ENCODE data around the gene DNLZ.

The DNLZ gene

DNA sequence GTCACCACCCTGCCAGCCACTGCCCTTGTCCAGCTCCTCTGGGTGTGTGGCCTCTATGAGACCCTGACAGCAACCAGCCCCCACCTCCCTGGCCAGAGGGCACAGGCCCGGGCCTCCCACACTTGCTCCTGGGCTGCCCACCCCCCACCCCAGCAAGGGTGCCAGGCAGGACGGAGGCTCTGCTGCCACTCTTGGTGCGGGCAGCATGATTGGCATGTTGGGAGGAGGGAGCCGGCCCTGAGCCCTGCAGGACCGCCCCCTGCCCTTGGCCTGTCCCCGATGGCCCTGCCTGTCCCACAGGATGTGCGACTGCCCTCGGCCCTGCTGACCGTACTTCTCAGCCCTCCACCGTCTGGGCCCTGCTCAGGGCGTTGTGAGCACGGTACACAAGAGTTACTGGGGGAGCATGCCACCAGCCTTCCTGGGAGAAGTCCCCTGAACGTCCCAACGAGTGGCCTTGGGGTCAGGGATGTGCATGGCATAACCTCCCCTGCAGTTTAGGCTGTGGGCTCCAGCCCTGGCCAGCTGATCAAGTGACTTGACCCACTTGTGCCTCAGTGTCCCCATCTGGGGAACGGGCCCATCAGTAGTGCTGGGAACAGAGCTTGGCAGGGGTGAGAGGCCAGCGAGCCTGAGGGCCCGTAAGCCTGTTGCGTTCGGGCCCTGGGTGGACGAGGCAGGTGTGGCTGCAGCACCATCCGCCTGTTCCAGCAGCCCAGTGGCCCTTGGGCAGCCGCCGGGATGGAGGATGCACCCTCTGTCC is 20.2 kb downstream of the DNLZ start:
- DNase-seq (ENCODE audit: low spot score) = no peak

DNA sequence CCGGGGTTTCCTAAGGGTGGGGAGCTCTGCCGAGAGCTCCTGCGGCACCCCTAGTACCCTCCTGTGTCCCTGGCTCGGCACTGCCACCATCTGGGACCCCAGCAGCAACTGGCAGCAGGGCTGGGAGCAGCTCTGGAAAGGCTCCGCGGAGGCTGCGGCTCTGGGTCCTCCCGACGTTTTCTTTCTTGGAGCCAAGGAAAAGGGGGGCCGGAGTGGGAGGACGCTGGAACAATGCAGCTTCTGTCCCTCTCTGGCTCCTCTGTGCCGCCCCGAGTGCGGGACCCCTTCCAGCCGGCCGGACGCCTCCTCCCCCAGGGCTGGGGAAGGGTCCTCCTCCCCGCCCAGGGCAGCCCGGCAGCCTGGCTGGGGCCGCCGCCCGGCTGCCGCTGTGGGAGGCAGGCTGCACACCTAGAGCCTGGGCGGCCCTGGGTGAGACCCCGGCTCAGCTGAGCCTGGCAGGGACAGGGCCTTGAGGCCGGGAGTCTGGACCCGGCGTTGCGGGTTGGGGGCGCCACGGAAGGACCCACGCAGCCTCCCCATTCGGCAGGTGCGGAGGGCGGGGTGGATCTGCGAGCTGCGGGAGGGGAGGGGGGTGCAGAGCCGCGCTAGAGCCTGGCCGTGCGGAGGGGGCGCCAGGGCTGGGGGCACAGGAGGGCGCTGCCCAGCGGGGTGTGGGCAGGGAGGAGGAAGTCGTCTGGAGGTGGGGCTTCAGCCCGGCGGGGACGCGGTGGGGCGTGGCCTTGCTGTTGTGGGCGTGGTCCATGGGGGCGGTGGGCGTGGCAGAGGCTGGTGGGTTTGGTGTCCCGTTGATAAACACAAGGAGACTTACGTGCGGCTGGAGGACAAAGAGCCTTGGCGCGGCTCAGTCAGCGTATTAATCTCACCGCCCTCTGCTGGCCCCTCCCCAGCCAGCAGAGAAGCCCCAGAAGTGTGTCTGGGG is 21.1 kb downstream of the DNLZ start:
- peak; percentile 81 for DNase-seq (ENCODE audit: low spot score)

DNA sequence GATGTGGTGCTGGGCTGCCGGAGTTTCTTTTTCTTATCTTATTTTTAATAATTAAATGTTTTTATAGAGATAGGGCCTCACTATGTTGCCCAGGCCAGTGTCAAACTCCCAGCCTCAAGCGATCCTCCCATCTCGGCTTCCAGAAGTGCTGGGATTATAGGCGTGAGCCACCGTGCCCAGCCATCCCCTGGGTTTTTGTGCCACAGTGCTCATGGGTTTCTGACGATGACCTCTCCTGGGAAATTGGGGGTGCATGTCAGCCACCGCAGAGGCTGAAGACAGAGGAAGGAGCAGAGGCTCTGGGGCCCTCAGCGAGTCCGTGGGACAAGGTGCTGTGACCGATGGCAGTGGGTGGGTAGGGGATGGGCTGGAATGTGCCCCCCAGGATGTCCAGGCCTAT is 21.8 kb downstream of the DNLZ start:
- DNase-seq (ENCODE audit: low spot score) = no peak

DNA sequence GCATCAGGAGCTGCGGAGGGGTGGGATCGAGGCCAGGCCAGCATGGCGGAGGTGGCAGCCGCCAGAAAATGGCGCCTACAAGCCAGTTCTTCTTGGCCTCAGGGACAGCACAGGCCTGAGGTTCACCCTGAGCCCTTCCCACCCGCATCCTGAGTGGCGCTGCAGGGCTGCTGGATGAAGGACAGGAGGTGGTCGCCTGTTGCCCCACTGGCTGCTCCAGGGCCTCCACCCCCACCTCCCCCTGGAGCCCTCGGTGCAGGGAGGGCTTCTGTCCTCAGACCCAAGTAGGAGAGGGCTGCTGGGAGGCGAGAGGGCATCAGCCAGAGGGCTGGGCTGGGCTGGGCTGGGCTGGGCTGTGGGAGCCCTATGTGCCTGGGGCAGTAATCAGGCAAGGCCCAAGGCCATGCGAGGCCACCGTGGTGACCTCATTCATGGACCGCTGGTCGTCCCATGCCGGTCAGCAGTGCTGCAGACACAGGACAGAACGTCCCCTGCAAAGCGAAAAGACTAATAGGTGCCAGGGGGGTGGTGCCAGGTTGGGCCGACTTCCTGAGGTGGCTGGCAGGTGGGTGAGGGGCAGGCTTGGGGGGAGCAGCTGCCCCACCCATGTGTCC is 22.4 kb downstream of the DNLZ start:
- DNase-seq (ENCODE audit: low spot score) = no peak

DNA sequence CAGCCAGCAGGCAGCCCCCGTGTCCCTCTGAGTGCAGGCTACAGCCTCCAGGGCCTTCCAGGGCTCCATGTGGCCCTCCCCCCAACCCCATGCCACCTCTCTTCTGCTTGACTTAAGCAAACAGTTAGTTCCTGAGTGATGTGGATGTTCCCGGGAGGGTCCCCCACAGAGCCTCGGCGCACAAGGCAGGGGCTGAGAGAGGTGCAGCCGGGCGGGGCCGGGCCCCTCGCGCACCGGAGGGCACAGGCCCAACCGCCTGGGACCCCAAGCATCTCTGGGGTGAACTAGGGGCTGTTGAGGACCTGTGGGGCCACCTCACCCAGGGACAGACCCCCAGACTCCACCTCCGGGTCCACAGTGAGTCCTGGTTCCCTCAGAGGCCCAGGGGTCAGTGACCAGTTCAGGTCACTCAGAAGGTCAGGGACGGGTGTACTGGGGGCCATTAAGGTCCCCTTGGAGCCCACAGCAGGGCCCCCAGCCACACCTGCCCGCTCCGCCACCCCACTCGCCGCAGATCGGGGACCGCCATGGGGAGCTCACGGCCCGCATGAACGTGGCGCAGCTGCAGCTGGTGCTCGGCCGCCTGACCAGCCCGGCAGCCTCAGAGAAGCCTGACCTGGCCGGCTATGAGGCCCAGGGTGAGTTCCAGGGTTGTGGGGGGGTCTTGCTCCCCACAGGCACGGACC is 23.0 kb downstream of the DNLZ start:
- no peak for DNase-seq (ENCODE audit: low spot score)

DNA sequence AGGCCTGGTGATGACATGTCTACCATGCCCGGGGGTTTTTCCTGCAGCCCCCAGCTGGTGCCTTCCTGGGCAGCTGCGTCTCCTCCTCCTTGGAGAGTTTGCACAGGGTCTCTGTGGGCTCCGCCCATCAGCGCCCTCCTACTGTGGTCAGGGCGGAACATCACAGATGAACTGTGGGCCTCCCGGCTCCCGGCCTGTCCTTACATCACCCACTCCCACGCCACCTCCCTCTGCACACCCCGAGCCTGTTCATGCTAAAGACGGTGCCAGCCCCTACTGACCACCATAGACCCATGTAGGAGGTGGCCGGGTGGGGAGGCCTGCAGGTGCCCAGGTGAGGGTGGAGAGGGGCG is 23.6 kb downstream of the DNLZ start:
- no peak for DNase-seq (ENCODE audit: low spot score)

DNA sequence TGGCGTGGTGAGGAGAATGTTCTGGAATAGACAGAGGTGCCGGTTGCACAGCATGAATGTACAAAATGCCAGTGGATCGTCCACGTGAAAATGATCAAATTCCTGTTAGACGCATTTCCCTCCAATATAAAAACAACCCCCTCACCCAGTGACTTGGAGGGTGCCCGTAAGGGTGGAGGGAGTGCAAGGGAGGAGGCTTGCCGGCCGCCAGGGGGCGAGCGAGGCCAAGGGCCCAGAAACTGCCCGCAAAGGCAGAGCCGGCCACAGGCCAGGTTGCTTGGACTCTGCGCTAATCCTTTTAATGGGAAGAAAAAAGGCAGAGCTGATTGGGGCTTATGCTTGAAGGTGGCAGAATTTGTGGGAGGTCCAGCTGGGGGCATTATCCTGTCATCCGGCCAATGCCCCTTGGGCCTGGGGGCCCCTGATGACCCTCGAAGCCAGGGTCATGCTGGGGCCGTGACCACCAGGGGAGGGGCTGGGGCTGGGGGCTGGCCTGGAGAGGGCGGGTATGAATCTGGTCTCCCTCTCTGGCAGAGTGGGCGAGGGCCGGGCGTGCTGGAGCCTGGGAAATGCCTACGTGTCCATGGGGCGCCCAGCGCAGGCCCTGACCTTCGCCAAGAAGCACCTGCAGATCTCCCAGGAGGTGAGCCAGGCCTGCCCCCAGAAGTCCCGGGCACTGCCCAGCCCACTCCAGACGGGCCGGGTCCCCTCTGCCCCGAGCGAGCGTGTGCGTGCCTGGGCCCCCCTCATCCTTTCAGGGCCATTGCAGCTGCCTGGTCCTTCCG is 24.2 kb downstream of the DNLZ start:
- peak; percentile 46 for DNase-seq (ENCODE audit: low spot score)

DNA sequence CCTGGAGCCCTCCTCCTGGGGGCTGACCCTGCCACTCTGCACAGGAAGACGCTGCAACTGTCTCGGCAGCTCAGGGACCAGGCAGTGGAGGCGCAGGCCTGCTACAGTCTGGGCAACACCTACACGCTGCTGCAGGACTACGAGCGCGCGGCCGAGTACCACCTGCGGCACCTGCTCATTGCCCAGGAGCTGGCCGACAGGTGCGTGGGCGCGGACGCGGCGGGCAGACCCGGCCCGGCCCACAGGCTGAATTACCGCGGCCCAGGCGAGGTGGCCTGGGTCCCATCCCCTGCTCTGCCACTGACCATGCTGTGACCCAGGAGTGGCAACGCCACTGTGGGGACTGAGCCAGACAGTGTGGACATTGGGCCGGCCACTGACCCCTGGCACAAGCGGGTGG is 25.0 kb downstream of the DNLZ start:
- no peak for DNase-seq (ENCODE audit: low spot score)

DNA sequence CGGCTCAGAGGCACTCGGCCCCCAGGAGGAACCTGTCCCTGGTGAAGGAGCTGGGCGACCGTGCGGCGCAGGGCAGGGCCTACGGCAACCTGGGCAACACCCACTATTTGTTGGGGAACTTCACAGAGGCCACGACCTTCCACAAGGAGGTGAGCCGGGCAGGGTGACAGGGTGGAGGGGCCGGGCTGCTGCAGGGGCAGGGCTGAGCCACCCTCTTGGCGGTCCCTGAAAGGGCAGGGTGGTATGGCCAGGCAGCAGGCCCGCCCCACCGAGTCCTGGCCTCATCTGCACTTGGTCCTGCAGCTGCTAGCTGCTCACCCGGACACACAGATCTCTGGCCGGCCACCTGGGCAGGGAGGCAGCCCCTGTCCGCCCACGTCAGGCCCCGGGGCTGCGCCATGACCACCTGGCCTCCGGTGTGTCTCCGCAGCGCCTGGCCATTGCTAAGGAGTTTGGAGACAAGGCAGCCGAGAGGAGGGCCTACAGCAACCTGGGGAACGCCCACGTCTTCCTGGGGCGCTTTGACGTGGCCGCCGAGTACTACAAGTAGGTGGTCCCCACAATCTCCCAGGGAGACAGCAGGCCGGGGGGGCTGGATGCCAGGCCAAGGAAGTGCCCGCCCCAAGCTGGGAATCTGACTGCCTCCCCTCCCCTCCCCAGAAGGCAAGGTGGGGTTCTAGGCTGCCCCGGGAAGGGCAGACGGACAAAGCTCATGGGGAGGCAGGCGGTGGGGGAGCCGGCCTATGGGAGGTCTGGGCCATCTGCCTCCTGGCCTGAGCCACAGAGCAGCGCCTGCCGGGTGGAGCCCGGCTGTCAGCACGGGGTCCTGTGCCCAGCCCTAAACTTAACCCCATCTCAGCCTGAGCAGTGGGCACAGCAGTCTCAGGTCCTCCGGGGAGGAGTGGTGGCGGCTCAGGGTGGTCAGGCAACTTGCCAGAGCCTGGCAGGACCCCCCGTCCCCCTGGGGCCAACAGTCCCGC is 25.8 kb downstream of the DNLZ start:
- DNase-seq (ENCODE audit: low spot score) = no peak

DNA sequence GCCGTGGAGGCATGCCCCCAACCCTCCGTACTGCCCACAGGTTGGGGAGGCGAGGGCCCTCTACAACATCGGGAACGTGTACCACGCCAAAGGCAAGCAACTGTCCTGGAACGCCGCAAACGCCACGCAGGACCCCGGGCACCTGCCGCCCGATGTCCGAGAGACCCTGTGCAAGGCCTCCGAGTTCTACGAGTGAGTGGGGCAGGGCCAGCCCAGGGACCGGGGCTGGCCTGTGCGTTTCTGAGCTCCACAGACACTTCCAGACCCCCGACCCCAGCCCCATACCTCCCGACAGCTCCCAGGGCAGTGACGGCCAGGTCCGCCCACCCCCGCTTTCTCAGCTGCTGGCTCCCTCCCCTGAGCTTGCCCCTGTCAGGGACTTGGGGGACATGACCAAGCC is 26.7 kb downstream of the DNLZ start:
- no peak for DNase-seq (ENCODE audit: low spot score)

DNA sequence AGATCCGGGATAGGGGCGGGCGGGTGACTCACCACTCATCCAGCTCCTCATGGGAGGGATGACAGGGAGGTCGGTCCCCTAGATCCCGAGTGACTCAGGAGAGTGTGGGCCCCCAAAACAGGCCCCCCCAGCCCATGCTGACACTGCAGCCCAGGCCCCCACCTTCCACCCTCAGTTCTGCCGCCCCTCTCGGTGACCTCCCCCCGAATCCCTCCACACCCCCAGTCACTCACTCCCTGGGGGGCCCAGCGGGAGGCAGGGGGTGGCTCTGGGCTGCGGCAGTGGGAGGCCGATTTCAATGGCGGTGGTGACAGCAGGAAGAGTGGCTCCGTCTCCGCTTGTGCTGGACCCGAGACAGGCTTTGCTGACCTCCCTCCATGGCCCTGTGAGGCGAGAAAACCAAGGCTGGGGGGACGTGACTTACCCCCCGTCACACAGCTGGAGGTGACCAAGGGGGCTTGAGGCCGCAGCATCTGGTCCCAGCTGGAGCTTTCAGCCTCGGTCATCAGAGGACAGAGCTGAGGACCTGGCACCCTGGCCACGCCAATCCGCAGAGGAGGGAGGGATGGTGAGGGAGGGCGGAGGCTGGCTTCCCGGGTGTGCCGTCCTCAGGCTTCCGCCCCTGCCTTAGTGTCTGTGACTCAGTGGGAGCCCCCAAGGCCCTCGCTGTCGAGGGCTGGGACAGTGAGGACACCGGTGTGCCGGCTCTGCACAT is 27.2 kb downstream of the DNLZ start:
- DNase-seq (ENCODE audit: low spot score) = peak; percentile 37

DNA sequence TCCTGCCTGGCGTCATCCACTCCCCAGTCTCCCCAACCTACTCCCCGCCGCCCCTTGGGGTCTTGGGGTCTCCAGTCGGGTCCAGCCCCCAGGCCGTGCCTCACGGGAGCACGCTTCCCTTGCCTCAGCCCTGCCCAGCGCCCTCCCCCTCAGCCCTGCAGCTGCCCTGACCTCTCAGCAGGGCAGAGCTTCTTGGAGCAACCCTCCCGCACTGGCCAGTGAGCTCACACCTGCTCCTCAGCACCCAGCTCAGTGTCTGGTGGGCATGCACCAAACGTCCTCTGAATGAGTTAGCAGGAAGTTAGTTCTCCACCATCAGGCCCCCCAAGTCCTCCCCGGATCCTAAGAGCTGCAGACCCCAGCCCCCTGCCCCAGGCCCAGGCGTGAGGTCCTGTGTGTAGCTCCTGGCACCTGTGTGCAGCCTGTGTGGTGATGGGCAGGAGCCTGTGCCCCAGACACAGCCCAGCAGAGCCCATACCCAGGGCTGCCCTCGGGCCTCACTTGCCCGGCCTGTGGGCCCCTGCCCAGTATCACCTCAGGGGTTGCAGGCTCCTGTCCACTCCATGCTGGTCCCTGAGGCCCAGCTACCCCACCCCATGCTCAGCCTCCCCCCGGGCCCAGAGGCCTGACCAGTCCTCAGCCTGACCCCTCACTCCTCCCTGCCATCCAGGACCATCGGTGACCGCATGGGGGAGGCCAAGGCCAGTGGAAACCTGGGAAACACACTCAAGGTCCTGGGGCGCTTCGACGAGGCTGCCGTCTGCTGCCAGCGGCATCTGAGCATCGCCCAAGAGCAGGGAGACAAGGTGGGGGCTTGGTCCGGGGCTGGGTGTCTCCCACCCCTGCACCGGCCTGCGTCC is 28.0 kb downstream of the DNLZ start:
- DNase-seq (ENCODE audit: low spot score) = no peak

DNA sequence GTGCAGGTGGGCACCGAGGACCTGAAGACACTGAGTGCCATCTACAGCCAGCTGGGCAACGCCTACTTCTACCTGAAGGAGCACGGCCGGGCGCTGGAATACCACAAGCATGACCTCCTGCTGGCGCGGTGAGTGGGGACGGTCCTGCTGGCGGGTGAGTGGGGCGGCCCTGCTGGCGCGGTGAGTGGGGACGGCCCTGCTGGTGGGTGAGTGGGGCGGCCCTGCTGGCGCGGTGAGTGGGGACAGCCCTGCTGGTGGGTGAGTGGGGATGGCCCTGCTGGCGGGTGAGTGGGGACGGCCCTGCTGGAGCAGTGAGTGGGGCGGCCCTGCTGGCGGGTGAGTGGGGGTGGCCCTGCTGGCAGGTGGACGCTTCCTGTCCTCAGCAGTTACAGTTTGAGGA is 29.0 kb downstream of the DNLZ start:
- no peak for DNase-seq (ENCODE audit: low spot score)

DNA sequence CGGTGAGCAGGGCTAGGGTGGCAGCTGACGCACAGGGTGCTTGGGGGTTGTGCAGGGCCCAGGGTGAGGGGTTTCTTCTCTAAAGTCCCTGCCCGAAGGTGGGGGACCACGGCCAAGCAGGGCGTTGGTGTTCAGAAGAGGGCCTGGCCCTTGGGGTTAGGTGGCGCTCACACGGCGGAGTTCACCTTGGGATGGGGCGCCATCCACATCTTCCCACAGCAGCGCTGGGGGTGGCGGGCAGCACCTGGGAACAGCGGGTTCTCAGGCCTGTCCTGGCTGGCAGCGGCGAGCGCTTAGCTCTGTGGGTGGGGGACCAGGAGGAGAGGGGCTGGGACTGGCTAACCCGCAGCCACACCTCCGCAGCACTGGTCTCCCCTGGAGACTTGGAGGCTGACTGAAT is 30.1 kb downstream of the DNLZ start:
- DNase-seq (ENCODE audit: low spot score) = no peak

DNA sequence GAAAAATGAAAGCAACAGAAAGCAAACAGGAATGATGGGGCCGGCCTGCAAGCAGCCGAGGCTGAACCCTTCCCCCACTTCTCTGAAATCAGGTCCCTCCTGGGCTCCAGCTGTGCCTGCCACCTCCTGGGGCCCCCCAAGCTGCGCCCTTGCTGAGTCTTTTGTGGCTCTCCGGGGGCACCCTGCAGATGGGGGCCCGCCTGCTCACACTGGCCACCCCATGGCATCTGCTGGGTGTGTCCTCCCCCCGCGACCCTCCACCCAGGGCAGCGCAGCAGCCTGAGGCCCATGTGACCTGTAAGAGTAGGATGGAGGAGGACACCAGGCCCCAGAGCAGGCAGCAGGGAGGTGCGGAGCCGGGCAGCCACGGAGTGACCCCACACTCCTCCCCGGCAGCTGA is 30.5 kb downstream of the DNLZ start:
- DNase-seq (ENCODE audit: low spot score) = no peak

DNA sequence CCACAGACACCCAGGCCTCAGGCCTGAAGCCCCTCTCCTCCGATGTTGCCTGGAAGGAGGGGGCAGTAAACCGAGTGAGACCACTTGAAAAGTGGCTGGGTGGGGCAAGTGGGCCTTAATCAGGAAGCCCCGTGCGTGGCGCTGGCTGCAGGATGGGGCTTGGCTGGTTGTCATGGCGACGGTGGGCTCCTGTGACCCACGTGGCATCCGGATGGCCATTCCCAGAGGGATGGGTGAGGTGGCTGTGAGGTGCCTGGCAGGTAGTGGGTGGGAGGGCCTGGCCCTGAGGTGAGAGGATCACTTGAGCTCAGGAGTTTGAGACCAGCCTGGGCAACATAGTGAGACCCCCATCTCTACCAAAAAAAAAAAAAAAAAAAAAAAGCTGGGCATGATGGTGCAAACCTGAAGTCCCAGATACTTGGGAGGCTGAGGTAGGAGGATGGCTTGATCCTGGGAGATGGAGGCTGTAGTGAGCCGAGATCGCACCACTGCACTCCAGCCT is 31.0 kb downstream of the DNLZ start:
- DNase-seq (ENCODE audit: low spot score) = no peak

DNA sequence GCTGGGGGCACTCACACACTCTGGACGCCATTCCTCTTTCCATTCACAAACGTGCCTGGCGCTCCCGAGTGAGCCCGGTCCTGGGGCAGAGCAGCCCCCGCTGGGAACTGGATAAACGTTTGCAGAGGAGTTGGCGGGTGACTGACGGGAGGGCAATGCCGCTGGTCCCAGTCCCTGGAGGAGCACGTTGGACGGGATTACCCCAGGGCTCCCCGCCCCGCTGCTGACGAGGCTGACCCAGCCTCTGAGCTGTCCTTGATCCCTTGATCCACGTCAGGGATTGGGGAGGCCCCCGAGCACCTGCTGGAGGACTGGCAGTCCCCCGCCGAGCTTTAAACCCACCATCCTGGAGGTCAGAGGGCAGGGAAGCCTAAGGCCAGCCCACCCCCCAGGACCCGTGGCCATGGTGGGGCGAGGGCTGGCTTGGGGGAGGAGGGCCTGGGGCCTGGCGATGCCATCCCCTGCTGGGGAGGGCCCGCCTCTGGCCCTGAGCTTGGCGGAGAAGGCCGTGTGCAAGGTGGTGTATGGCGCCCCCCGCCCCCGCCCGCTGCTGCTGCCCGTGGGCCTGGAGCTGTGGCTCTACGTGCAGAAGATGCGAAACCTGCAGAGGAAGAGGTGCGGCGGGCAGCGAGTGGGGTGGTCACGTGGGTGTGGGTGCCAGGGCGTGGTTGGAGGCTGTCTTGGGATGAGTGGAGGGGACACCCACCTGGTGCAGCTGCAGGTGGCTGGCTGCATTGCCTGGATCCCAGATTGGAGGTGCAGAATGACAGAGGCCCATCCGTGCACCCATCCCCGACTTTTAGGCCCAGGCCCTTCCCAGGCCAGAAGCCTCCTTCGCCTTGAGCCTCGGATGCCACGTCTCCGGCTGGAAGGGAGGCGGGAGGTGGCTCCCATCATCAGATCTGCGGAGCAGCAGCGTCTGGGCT is 31.7 kb downstream of the DNLZ start:
- DNase-seq (ENCODE audit: low spot score) = no peak
